H1 (cell line): ENCODE data around the gene KRTAP10-12. TPM values are rescaled to one million over a fixed set of nuclear protein-coding genes. Genes with fewer than 3 reads are reported as not detected.

Experiments used
- CHD7 ChIP-seq: fragments of 300-600 bp; sonication (generic); IDR thresholded peaks from 2 replicates; pipeline ENCODE4 v1.7.1; 2012; ENCODE audit warnings: low read length, moderate library complexity, mild to moderate bottlenecking, inconsistent platforms; ENCODE audit not compliant: insufficient replicate concordance
- KDM5A ChIP-seq: fragments of 200-600 bp; IDR thresholded peaks from 2 replicates; pipeline ENCODE4 v1.7.1; 2012; ENCODE audit warnings: mild to moderate bottlenecking, low read length, inconsistent platforms, mixed read lengths
- polyA plus RNA-seq, 7 experiments: library from polyadenylated mRNA; depleted of rRNA in 3 of 7; stranded (reverse) in 5 of 7; unstranded in 2 of 7; fragments of >200 nt in 5 of 7; fragments of 200-250 nt in 2 of 7; gene quantifications; 1 replicate in 5 of 7; 2 replicates in 1 of 7; 4 replicates in 1 of 7; pipeline versions ENCODE4 v1.2.1 to v1.2.3, GENCODE V29; 2011 to 2013; ENCODE audit warnings: missing spikeins in 2 of 7, mixed read lengths in 2 of 7
- total RNA-seq: library from RNA; stranded (reverse); fragmentation: NEBNext Ultra II Directional; extraction: Animal tissue kit (Norgen Biotek cat#: 25700); gene quantifications from 2 replicates; pipeline ENCODE4 v1.2.1, GENCODE V29; 2021

The KRTAP10-12 gene
- total and polyA plus RNA-seq, 2 of the 8 experiments (the other 6 are each of a cell fraction or from before 2014, with no cell fraction given): not detected

GRCh38 chr21:44649521-44650100, 47.4 kb upstream of the KRTAP10-12 start (continued):
- no peak for TF ChIP-seq CHD7
- TF ChIP-seq KDM5A: no peak
